HG03432 (cell line): ENCODE data around the gene ARPP21.

Experiments
- ATAC-seq: cut with Tn5 transposase; IDR thresholded peaks from one replicate; pipeline ENCODE4 v1.9.1; 2021; ENCODE audit warnings: mild to moderate bottlenecking, moderate library complexity; ENCODE audit not compliant: unreplicated experiment

ARPP21 gene

GRCh38 chr3:35641331-35641730 lies 2.0 kb downstream of the ARPP21 start:
- ATAC-seq: no peak

GRCh38 chr3:35641920-35642527 lies 2.7 kb downstream of the ARPP21 start:
- no peak for ATAC-seq

- no peak for ATAC-seq
Measured at GRCh38 chr3:35643495-35643894, 4.2 kb downstream of the ARPP21 start.

GRCh38 chr3:35644451-35644850 lies 5.1 kb downstream of the ARPP21 start:
- no peak for ATAC-seq

- no peak for ATAC-seq
Measured at GRCh38 chr3:35645189-35645588, 5.9 kb downstream of the ARPP21 start.

- no peak for ATAC-seq
Measured at GRCh38 chr3:35646081-35646480, 6.8 kb downstream of the ARPP21 start.

- no peak for ATAC-seq
Measured at GRCh38 chr3:35647461-35647860, 8.1 kb downstream of the ARPP21 start.

GRCh38 chr3:35648347-35648746 lies 9.0 kb downstream of the ARPP21 start:
- no peak for ATAC-seq

GRCh38 chr3:35649405-35649804 lies 10.1 kb downstream of the ARPP21 start:
- no peak for ATAC-seq

- ATAC-seq: no peak
Measured at GRCh38 chr3:35651426-35651825, 12.1 kb downstream of the ARPP21 start.

GRCh38 chr3:35651851-35652250 lies 12.5 kb downstream of the ARPP21 start:
- no peak for ATAC-seq

GRCh38 chr3:35653347-35653746 lies 14.0 kb downstream of the ARPP21 start:
- ATAC-seq: no peak

- ATAC-seq: no peak
Measured at GRCh38 chr3:35654476-35654875, 15.2 kb downstream of the ARPP21 start.

GRCh38 chr3:35658686-35659085 lies 19.4 kb downstream of the ARPP21 start:
- no peak for ATAC-seq

GRCh38 chr3:35659768-35660167 lies 20.4 kb downstream of the ARPP21 start:
- no peak for ATAC-seq

GRCh38 chr3:35663471-35663870 lies 24.1 kb downstream of the ARPP21 start:
- no peak for ATAC-seq

- ATAC-seq: peak; percentile 87
Measured at GRCh38 chr3:35664460-35664919, 25.2 kb downstream of the ARPP21 start.

GRCh38 chr3:35665390-35666055 lies 26.2 kb downstream of the ARPP21 start:
- no peak for ATAC-seq

- ATAC-seq: no peak
Measured at GRCh38 chr3:35666888-35667287, 27.6 kb downstream of the ARPP21 start.

GRCh38 chr3:35670408-35670965 lies 31.2 kb downstream of the ARPP21 start:
- no peak for ATAC-seq

- ATAC-seq: no peak
Measured at GRCh38 chr3:35671483-35671882, 32.2 kb downstream of the ARPP21 start.

GRCh38 chr3:35673017-35673416 lies 33.7 kb downstream of the ARPP21 start:
- ATAC-seq: no peak
